Left cardiac atrium (tissue), 4 donors: ENCODE measurements around the gene CHID1. TPM values are rescaled to one million over a fixed set of nuclear protein-coding genes. Genes with fewer than 3 reads are reported as not detected.
A peak's percentile ranks its signal among the peaks of the same experiment; 100 is the strongest.

Experiments used
- ATAC-seq, 2 donors: fragments of 200-7000 bp; cut with Tn5 transposase; one replicate each; pipeline ENCODE4 v1.9.1; 2020; ENCODE audit warnings: mild to moderate bottlenecking in 2 of 2, moderate library complexity in 2 of 2
- DNase-seq: peaks from one replicate; pipeline ENCODE4 v3.0.0-alpha.2; 2020
- intact Hi-C, 2 donors: fragments of 100-400 bp; cut with DNase I; formaldehyde crosslinking; loops; one replicate each; pipeline versions ENCODE4 v1.14.1 to v1.15.1; 2022 to 2023
- total RNA-seq, 2 donors: library from RNA; stranded (reverse); fragmentation: NEBNext Ultra II Directional; extraction: Animal tissue kit (Norgen Biotek cat#: 25700); gene quantifications; one replicate each; pipeline ENCODE4 v1.2.1, GENCODE V29; 2021
- donor health status: DM: no; HTN: yes; CAD: no.
- donor health status: DM: no; HTN: yes; CAD: no; lungs with severe emphysema.
- donor health status: DM: yes; HTN: yes; CAD: no.
- donor health status: Dilated cardiomyopathy.

Gene CHID1
- total RNA-seq, 2 donors from 2014 or later: 58.7 to 64.6 TPM

- intact Hi-C loops: no loop called here
- DNase-seq (no peak), ATAC-seq (peak; percentile 12 to 60)
Measured at GRCh38 chr11:832529-833113, 78.0 kb downstream of the CHID1 start, which contains the start of gene CD151. TSS of gene CD151 (plus strand) at chr11:832952. CDS start at chr11:836070, 3,118 bp downstream.

- intact Hi-C loops: no loop called here
- DNase-seq (no peak), ATAC-seq (no peak)
Measured at GRCh38 chr11:831961-832528, 78.6 kb downstream of the CHID1 start.

GRCh38 chr11:831118-831864 lies 79.3 kb downstream of the CHID1 start:
- DNase-seq: no peak
- no peak for ATAC-seq
- intact Hi-C loops: no loop called here

GRCh38 chr11:830295-831117 lies 80.1 kb downstream of the CHID1 start:
- ATAC-seq (peak; percentile 51 to 63), DNase-seq (peak; percentile 88)
- intact Hi-C loops: no loop called here

GRCh38 chr11:829847-830294 lies 80.7 kb downstream of the CHID1 start:
- DNase-seq: no peak
- intact Hi-C loops: no loop called here
- peak in 1 of 2 donors; percentile 0 for ATAC-seq

- ATAC-seq (peak in 1 of 2 donors; percentile 24), DNase-seq (no peak)
- intact Hi-C loops: no loop called here
Measured at GRCh38 chr11:829176-829846, 81.3 kb downstream of the CHID1 start.

- ATAC-seq: no peak
- no peak for DNase-seq
- intact Hi-C loops: no loop called here
Measured at GRCh38 chr11:828506-829175, 82.0 kb downstream of the CHID1 start.

- intact Hi-C loops: no loop called here
- ATAC-seq: no peak
- no peak for DNase-seq
Measured at GRCh38 chr11:827897-828192, 82.8 kb downstream of the CHID1 start, which contains the start of gene CRACR2B. TSS of gene CRACR2B (plus strand) at chr11:827919. CDS start at chr11:828608, 689 bp downstream.

- intact Hi-C loops: no loop called here
- DNase-seq (no peak), ATAC-seq (peak in 1 of 2 donors; percentile 9)
Measured at GRCh38 chr11:827146-827896, 83.3 kb downstream of the CHID1 start.

GRCh38 chr11:826836-827145 lies 83.8 kb downstream of the CHID1 start:
- intact Hi-C loops: no loop called here
- ATAC-seq: no peak
- DNase-seq: no peak

- ATAC-seq (no peak), DNase-seq (no peak)
- intact Hi-C loops: no loop called here
Measured at GRCh38 chr11:826227-826621, 84.4 kb downstream of the CHID1 start.

- intact Hi-C loops: no loop called here
- no peak for ATAC-seq
- DNase-seq: no peak
Measured at GRCh38 chr11:825366-826226, 85.0 kb downstream of the CHID1 start.

GRCh38 chr11:824942-825341 lies 85.7 kb downstream of the CHID1 start:
- ATAC-seq: no peak
- no peak for DNase-seq
- intact Hi-C loops: no loop called here

GRCh38 chr11:824292-824880 lies 86.2 kb downstream of the CHID1 start:
- intact Hi-C loops: no loop called here
- DNase-seq: no peak

GRCh38 chr11:823441-824291 lies 86.9 kb downstream of the CHID1 start:
- intact Hi-C loops: no loop called here
- ATAC-seq (no peak), DNase-seq (no peak)

More at GRCh38 chr11:824292-824880, 86.2 kb downstream of the CHID1 start:
- ATAC-seq: no peak
